HG03558 (cell line): Measurements from ENCODE around the gene ZNF112.

Source experiments
- ATAC-seq: cut with Tn5 transposase; IDR thresholded peaks from one replicate; pipeline ENCODE4 v1.9.1; 2021; ENCODE audit warnings: moderate number of reproducible peaks; ENCODE audit not compliant: unreplicated experiment; ENCODE audit errors: extremely low read depth

ZNF112 gene

DNA sequence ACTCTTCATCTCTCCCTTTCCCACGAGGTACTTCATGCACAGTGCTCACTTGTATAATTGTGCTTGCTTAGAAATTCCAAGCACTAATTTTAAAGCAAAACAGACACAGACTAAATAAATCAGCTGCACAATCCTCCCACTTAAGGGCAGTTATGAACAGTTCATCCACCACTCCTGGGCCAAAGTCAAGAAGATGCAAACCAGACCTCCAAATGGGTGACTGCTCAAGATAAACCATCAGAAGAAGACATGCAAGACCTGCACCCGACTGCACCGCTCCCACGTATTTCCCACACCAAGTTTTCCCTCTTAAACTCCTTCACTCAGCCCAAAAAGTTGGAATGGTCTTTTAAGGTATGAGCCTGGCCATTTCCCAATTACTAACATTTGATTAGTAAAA is 71.5 kb downstream of the ZNF112 start:
- no peak for ATAC-seq

DNA sequence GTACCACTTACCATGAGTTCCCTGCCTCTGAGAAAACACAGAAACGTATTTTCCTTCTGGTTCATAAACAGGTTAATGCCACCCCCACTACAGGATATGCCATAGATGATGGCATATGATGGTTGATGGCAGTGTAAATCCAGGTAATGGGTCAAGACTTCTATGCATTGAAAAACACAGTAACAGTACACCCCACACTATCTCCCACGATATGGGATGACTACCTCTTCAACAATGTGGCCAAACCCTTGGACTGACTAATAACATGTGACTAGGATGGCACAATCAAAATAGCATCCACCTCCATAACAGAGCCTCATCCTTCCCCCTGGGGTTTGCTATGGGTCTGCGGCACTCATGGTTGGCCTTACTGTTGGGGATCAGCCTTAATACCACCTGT is 73.6 kb downstream of the ZNF112 start:
- no peak for ATAC-seq

DNA sequence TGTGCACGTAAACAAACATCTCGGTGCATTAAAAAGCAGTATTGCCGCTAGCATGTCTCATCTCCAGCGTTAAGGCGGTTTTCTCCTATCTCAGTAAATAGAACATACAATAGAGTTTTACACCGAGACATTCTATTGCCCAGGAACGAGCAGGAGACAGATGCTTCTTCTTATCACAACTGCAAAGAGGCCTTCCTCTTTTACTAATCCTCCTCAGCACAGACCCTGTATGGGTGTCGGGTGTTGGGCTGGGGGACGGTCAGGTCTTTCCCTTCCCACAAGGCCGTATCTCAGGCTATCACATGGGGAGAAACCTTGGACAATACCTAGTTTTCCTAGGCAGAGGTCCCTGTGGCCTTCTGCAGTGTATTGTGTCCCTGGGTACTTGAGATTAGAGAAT is 75.6 kb downstream of the ZNF112 start:
- no peak for ATAC-seq

DNA sequence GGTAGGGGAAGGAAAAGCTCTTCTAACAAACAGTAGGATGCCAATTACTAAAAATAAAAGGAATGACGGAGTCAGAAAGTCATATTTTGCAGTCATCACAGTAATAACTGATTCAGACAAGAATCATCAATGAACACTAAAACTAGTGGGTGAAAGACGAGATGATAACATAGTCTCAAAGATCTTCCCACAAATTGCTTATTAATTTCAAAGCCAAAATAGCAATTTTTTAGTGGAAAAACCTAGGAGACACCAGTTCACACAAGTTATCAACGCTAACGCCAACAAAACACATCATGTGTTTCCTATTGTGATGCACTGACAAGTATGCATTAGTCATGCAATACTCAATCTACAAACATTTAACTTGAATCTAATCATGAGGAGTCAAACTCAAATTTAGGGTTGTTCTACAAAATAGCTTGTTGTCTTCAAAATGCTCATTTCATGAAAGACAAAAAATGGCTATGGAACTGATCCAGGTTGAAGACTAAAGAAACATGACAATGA is 78.2 kb downstream of the ZNF112 start:
- no peak for ATAC-seq

DNA sequence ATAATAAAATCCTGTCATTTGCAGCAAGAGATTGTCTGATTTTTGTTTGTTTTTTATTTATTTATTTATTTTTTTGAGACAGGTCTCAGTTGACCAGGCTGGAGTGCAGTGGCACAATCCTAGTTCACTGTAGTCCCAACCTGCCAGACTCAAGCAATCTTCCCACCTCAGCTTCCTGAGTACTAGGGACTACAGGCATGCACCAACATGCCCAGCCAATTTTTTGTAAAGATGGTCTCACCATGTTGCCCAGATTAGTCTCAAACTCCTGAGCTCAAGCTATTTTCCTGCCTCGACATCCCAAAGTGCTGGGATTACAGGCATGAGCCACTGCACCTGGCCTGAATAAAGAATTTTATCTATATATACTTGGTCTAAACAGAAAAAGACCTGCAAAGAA is 79.1 kb downstream of the ZNF112 start:
- ATAC-seq = no peak
